ENCODE results near the gene AKR1C2.
"Not testable (repeated sequence)": the region's sequence is repeated elsewhere in the genome, so short reads cannot be mapped to it uniquely, and the experiment has no call there.

The AKR1C2 gene

GRCh38 chr10:4961558-4961957 is 42.1 kb downstream of the AKR1C2 start:
- not testable (repeated sequence) for DNase-seq (ENCODE audit: low read depth, low spot score)

GRCh38 chr10:4956955-4957645 is 46.6 kb downstream of the AKR1C2 start:
- DNase-seq (ENCODE audit: low read depth, low spot score) = not testable (repeated sequence)

- DNase-seq (ENCODE audit: low read depth, low spot score) = not testable (repeated sequence)
Measured at GRCh38 chr10:4956088-4956487, 47.6 kb downstream of the AKR1C2 start.

GRCh38 chr10:4953405-4953804 is 50.3 kb downstream of the AKR1C2 start:
- no peak for DNase-seq (ENCODE audit: low read depth, low spot score)

GRCh38 chr10:4951512-4952162 is 52.0 kb downstream of the AKR1C2 start:
- DNase-seq (ENCODE audit: low read depth, low spot score) = not testable (repeated sequence)

GRCh38 chr10:4947635-4948596 is 55.7 kb downstream of the AKR1C2 start:
- no peak for DNase-seq (ENCODE audit: low read depth, low spot score)

- no peak for DNase-seq (ENCODE audit: low read depth, low spot score)
Measured at GRCh38 chr10:4947039-4947634, 56.5 kb downstream of the AKR1C2 start.

GRCh38 chr10:4945766-4946717 is 57.6 kb downstream of the AKR1C2 start:
- DNase-seq (ENCODE audit: low read depth, low spot score) = no peak

- DNase-seq (ENCODE audit: low read depth, low spot score) = no peak
Measured at GRCh38 chr10:4944841-4945240, 58.8 kb downstream of the AKR1C2 start.

- DNase-seq (ENCODE audit: low read depth, low spot score) = no peak
Measured at GRCh38 chr10:4943821-4944220, 59.8 kb downstream of the AKR1C2 start.

- DNase-seq (ENCODE audit: low read depth, low spot score) = not testable (repeated sequence)
Measured at GRCh38 chr10:4943416-4943815, 60.2 kb downstream of the AKR1C2 start.

- DNase-seq (ENCODE audit: low read depth, low spot score) = not testable (repeated sequence)
Measured at GRCh38 chr10:4942931-4943330, 60.7 kb downstream of the AKR1C2 start.

- DNase-seq (ENCODE audit: low read depth, low spot score) = no peak
Measured at GRCh38 chr10:4941540-4942330, 61.9 kb downstream of the AKR1C2 start.

GRCh38 chr10:4940909-4941308 is 62.7 kb downstream of the AKR1C2 start:
- DNase-seq (ENCODE audit: low read depth, low spot score) = not testable (repeated sequence)

GRCh38 chr10:4940073-4940428 is 63.6 kb downstream of the AKR1C2 start:
- not testable (repeated sequence) for DNase-seq (ENCODE audit: low read depth, low spot score)

GRCh38 chr10:4939224-4940072 is 64.2 kb downstream of the AKR1C2 start:
- DNase-seq (ENCODE audit: low read depth, low spot score) = no peak
